GM12892 (cell line): ENCODE measurements around the gene CACNA2D3.

Experiments
- POLR2A ChIP-seq: IDR thresholded peaks from 2 replicates; pipeline ENCODE4 v1.6.1; 2011; ENCODE audit warnings: low read depth, low read length, control low read depth
- POLR2AphosphoS5 ChIP-seq: IDR thresholded peaks from 2 replicates; pipeline ENCODE4 v1.6.1; 2011; ENCODE audit warnings: low read depth, low read length, control low read depth
- TAF1 ChIP-seq: IDR thresholded peaks from 2 replicates; pipeline ENCODE4 v1.6.1; 2011; ENCODE audit warnings: low read depth, mild to moderate bottlenecking, control low read depth, low read length, borderline replicate concordance

DNA sequence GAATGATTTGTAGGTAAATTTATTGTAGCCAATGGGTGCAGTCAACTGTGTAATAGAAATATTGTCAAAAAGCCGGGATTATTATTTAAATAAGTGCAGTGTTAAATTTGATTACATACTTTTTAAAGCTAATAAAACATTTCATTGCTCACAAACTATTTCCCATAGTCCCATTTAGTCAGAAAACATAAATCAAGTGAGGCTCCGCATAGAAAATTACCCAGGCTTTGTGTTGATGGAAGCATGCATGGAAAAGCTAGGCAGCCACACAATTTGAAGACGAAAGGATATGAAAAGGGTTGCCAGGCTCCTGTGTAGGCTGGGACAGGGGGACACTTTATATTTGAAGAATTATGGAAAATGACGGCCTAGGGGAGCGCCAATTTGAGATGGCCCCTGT, 723.2 kb downstream of the CACNA2D3 start:
- TF ChIP-seq POLR2AphosphoS5 (no peak), TAF1 (no peak), POLR2A (no peak)
